T-cell (primary cell): ENCODE results near the gene SLC16A6. TPM values are rescaled to one million over a fixed set of nuclear protein-coding genes. Genes with fewer than 3 reads are reported as not detected.

Experiments
- ATAC-seq, 4 experiments: fragments of 200-7000 bp in 3 of 4; fragments of 150-1000 bp in 1 of 4; cut with Tn5 transposase; replicated peaks in 1 of 4; 1 replicate in 3 of 4; 2 replicates in 1 of 4; pipeline ENCODE4 v1.10.0; 2021; ENCODE audit warnings: moderate library complexity in 3 of 4, mild to moderate bottlenecking in 2 of 4, moderate number of reproducible peaks in 1 of 4
- CTCF ChIA-PET, 2 donors: fragments of 300-600 bp; sonication (Branson Sonifier 250); formaldehyde crosslinking; loops; one replicate each; lab custom pipeline; 2022; ENCODE audit warnings: antibody characterized with exemption in 2 of 2; lab: Charles Lee
- POLR2A ChIA-PET, 2 donors: fragments of 300-600 bp; sonication (Branson Sonifier 250); formaldehyde crosslinking; loops; one replicate each; lab custom pipeline; 2022; ENCODE audit warnings: antibody characterized with exemption in 2 of 2; lab: Charles Lee
- DNase-seq, 35 experiments: peaks; one replicate each; pipeline versions ENCODE4 v3.0.0 to v3.0.0-alpha.2; 2013 to 2023
- H3K27ac ChIP-seq: one replicate; pipeline ENCODE4 v1.5.1; 2013; ENCODE audit warnings: low read length
- H3K27me3 ChIP-seq, 2 experiments: replicated peaks in 1 of 2; 1 replicate in 1 of 2; 2 replicates in 1 of 2; pipeline versions ENCODE4 v1.6.1 to v1.7.0; 2013; ENCODE audit warnings: low read length in 1 of 2, mixed read lengths in 1 of 2; ENCODE audit not compliant: control insufficient read depth in 2 of 2, insufficient read depth in 2 of 2; ENCODE audit errors: extremely low read depth in 1 of 2
- H3K36me3 ChIP-seq, 2 donors: 1 replicate in 1 of 2; 2 replicates in 1 of 2; pipeline versions ENCODE4 v1.6.1 to v1.7.0; 2013; ENCODE audit warnings: low read length in 1 of 2; ENCODE audit not compliant: control insufficient read depth in 2 of 2, insufficient read depth in 1 of 2; ENCODE audit errors: extremely low read depth in 1 of 2
- H3K4me1 ChIP-seq, 2 experiments: 1 replicate in 1 of 2; 2 replicates in 1 of 2; pipeline versions ENCODE4 v1.6.1 to v1.7.0; 2013; ENCODE audit warnings: low read length in 2 of 2, mixed read lengths in 1 of 2; ENCODE audit not compliant: insufficient read depth in 2 of 2, control insufficient read depth in 1 of 2; ENCODE audit errors: extremely low read depth in 1 of 2
- H3K4me3 ChIP-seq, 2 donors: 1 replicate in 1 of 2; 2 replicates in 1 of 2; pipeline versions ENCODE4 v1.5.1 to v1.7.0; 2013; ENCODE audit warnings: mild to moderate bottlenecking in 2 of 2, low read length in 1 of 2, moderate library complexity in 1 of 2; ENCODE audit not compliant: control insufficient read depth in 1 of 2; ENCODE audit errors: extremely low read depth in 1 of 2
- H3K9me3 ChIP-seq: 2 replicates; pipeline ENCODE4 v1.7.0; 2013
- H3K27ac Mint-ChIP-seq, 2 donors: one replicate each; pipeline ENCODE4 v1.8.0; 2020 to 2021; ENCODE audit warnings: mild to moderate bottlenecking in 2 of 2, mixed read lengths in 2 of 2
- H3K27me3 Mint-ChIP-seq, 2 donors: one replicate each; pipeline ENCODE4 v1.8.0; 2021 to 2022; ENCODE audit warnings: mixed read lengths in 2 of 2
- H3K36me3 Mint-ChIP-seq: one replicate; pipeline ENCODE4 v1.8.0; 2021; ENCODE audit warnings: mixed read lengths
- H3K4me1 Mint-ChIP-seq, 3 donors: one replicate each; pipeline ENCODE4 v1.8.0; 2020 to 2022; ENCODE audit warnings: mixed read lengths in 3 of 3, mild to moderate bottlenecking in 1 of 3
- H3K4me3 Mint-ChIP-seq, 3 donors: one replicate each; pipeline ENCODE4 v1.8.0; 2020 to 2022; ENCODE audit warnings: mild to moderate bottlenecking in 3 of 3, mixed read lengths in 3 of 3, moderate library complexity in 3 of 3
- H3K9me3 Mint-ChIP-seq, 3 donors: one replicate each; pipeline ENCODE4 v1.8.0; 2020 to 2022; ENCODE audit warnings: mixed read lengths in 3 of 3
- WGBS: methylation state at CpG from one replicate; pipeline ENCODE4 v1.1.5; 2013; ENCODE audit warnings: missing lambda C conversion rate; ENCODE audit not compliant: insufficient coverage; 5-methylcytosine and 5-hydroxymethylcytosine counted together
- total RNA-seq, 35 experiments: library from RNA in 6 of 35; stranded (reverse) in 6 of 35; fragments of 120-200 nt in 1 of 35; gene quantifications; one replicate each; pipeline versions ENCODE4 v1.2.1 to v1.2.4 and lab custom pipeline; 2013 to 2026

The SLC16A6 gene
- total RNA-seq, 5 donors from 2014 or later (not counting 1 experiment from before 2014, with no cell fraction given) = 4.4 to 10.5 (median 7.0) TPM

- Histone ChIP-seq H3K36me3 (peaks cover 0 to 3% of the 10 kb centered on the region in 2 donors), H3K4me1 (peaks cover 0 to 14% of the 10 kb centered on the region in 2 experiments), H3K27me3 (peaks cover 0 to 4% of the 10 kb centered on the region in 2 experiments), H3K9me3 (peaks cover 2% of the 10 kb centered on the region), H3K27ac (no peak overlapping the region), H3K4me3 (no peak overlapping the region)
- peaks cover 0 to 13% (median 0%) of the 10 kb centered on the region in 3 donors for H3K9me3 Mint-ChIP-seq
- no peak overlapping the region for H3K27ac Mint-ChIP-seq
- ATAC-seq = no peak
- no peaks in the 10 kb centered on the region for H3K27me3 Mint-ChIP-seq
- 97% methylated on average over 5 of the region's 8 CpGs for WGBS
- no peak overlapping the region for H3K4me3 Mint-ChIP-seq
- POLR2A ChIA-PET = interaction anchor here in 1 of 2 donors (0.5 kb wide), 1 partner anchor 13 kb away, joined by 3 read pairs; no protein-coding TSS in a partner anchor
- DNase-seq = no peak
- CTCF ChIA-PET = no interaction called here
- peaks cover 23 to 33% (median 26%) of the 10 kb centered on the region in 3 donors for H3K4me1 Mint-ChIP-seq
- H3K36me3 Mint-ChIP-seq = peaks cover 12% of the 10 kb centered on the region
Measured at GRCh38 chr17:68327823-68328557, 37.1 kb upstream of the SLC16A6 start.

- Histone ChIP-seq H3K4me1 (peaks cover 0 to 14% of the 10 kb centered on the region in 2 experiments), H3K27me3 (peaks cover 0 to 4% of the 10 kb centered on the region in 2 experiments), H3K4me3 (no peak overlapping the region), H3K9me3 (no peaks in the 10 kb centered on the region), H3K27ac (no peak overlapping the region), H3K36me3 (peaks cover 0 to 3% of the 10 kb centered on the region in 2 donors)
- POLR2A ChIA-PET = interaction anchor here (0.5 to 0.6 kb wide), 2 partner anchors 72 to 217 kb away, joined by 4 to 13 read pairs; no protein-coding TSS in a partner anchor
- CTCF ChIA-PET = no interaction called here
- no peak overlapping the region for H3K4me3 Mint-ChIP-seq
- peaks cover 23 to 35% (median 26%) of the 10 kb centered on the region in 3 donors for H3K4me1 Mint-ChIP-seq
- no peak overlapping the region for H3K27ac Mint-ChIP-seq
- ATAC-seq (no peak), DNase-seq (no peak)
- 51% methylated on average over 5 of the region's 5 CpGs for WGBS
- peaks cover 12% of the 10 kb centered on the region for H3K36me3 Mint-ChIP-seq
- peaks cover 0 to 5% (median 0%) of the 10 kb centered on the region in 3 donors for H3K9me3 Mint-ChIP-seq
- no peaks in the 10 kb centered on the region for H3K27me3 Mint-ChIP-seq
Measured at GRCh38 chr17:68326681-68327080, 35.8 kb upstream of the SLC16A6 start.

- Histone ChIP-seq H3K4me1 (peaks cover 0 to 14% of the 10 kb centered on the region in 2 experiments), H3K27ac (no peak overlapping the region), H3K9me3 (no peaks in the 10 kb centered on the region), H3K27me3 (peaks cover 0 to 4% of the 10 kb centered on the region in 2 experiments), H3K36me3 (no peaks in the 10 kb centered on the region), H3K4me3 (no peak overlapping the region)
- no peaks in the 10 kb centered on the region for H3K27me3 Mint-ChIP-seq
- ChIA-PET CTCF (no interaction called here), POLR2A (no interaction called here)
- peaks cover 0 to 4% (median 0%) of the 10 kb centered on the region in 3 donors for H3K9me3 Mint-ChIP-seq
- 89% methylated on average over 5 of the region's 5 CpGs for WGBS
- H3K4me1 Mint-ChIP-seq = peaks cover 23 to 35% (median 27%) of the 10 kb centered on the region in 3 donors
- H3K36me3 Mint-ChIP-seq = peaks cover 11% of the 10 kb centered on the region
- H3K27ac Mint-ChIP-seq = no peak overlapping the region
- no peak overlapping the region for H3K4me3 Mint-ChIP-seq
- no peak for ATAC-seq
- no peak for DNase-seq
Measured at GRCh38 chr17:68325961-68326360, 35.0 kb upstream of the SLC16A6 start.

- no CpG with 5 or more reads among the region's 8 CpGs for WGBS
- ChIA-PET CTCF (interaction anchor here (0.6 to 1.3 kb wide), 3 partner anchors 63 to 289 kb away, joined by 3 to 10 read pairs (median 5); partner anchors contain the start of gene KPNA2 (in 1 of the 2)), POLR2A (no interaction called here)
- Histone ChIP-seq H3K27ac (no peak overlapping the region), H3K27me3 (peaks cover 0 to 4% of the 10 kb centered on the region in 2 experiments), H3K9me3 (no peaks in the 10 kb centered on the region), H3K4me3 (no peak overlapping the region), H3K36me3 (no peaks in the 10 kb centered on the region), H3K4me1 (peaks cover 0 to 14% of the 10 kb centered on the region in 2 experiments)
- H3K27me3 Mint-ChIP-seq = no peaks in the 10 kb centered on the region
- H3K27ac Mint-ChIP-seq = no peak overlapping the region
- ATAC-seq (no peak), DNase-seq (no peak)
- no peak overlapping the region for H3K4me3 Mint-ChIP-seq
- no peaks in the 10 kb centered on the region for H3K9me3 Mint-ChIP-seq
- H3K4me1 Mint-ChIP-seq = peaks cover 27 to 38% (median 38%) of the 10 kb centered on the region in 3 donors
- peaks cover 6% of the 10 kb centered on the region for H3K36me3 Mint-ChIP-seq
Measured at GRCh38 chr17:68324654-68325336, 33.9 kb upstream of the SLC16A6 start.

GRCh38 chr17:68324114-68324513 lies 33.2 kb upstream of the SLC16A6 start:
- H3K4me3 Mint-ChIP-seq = no peak overlapping the region
- 45% methylated on average over 3 of the region's 10 CpGs for WGBS
- H3K9me3 ChIP-seq = no peaks in the 10 kb centered on the region
- H3K4me1 Mint-ChIP-seq = peaks cover 27 to 41% (median 41%) of the 10 kb centered on the region in 3 donors
- no peaks in the 10 kb centered on the region for H3K27me3 Mint-ChIP-seq
- ChIA-PET CTCF (interaction anchor here (0.6 to 1.3 kb wide), 3 partner anchors 62 to 289 kb away, joined by 3 to 10 read pairs (median 5); partner anchors contain the start of gene KPNA2 (in 1 of the 2)), POLR2A (no interaction called here)
- peaks cover 0 to 2% of the 10 kb centered on the region in 2 experiments for H3K27me3 ChIP-seq
- ATAC-seq = no peak
- H3K4me3 ChIP-seq = no peak overlapping the region
- no peak overlapping the region for H3K27ac Mint-ChIP-seq
- H3K36me3 Mint-ChIP-seq = peaks cover 6% of the 10 kb centered on the region
- H3K27ac ChIP-seq = no peak overlapping the region
- peaks cover 0 to 14% of the 10 kb centered on the region in 2 experiments for H3K4me1 ChIP-seq
- H3K9me3 Mint-ChIP-seq = no peaks in the 10 kb centered on the region
- H3K36me3 ChIP-seq = no peaks in the 10 kb centered on the region
- no peak for DNase-seq

GRCh38 chr17:68322630-68323029 lies 31.7 kb upstream of the SLC16A6 start:
- Histone ChIP-seq H3K4me1 (peaks cover 0 to 22% of the 10 kb centered on the region in 2 experiments), H3K9me3 (no peaks in the 10 kb centered on the region), H3K27ac (no peak overlapping the region), H3K4me3 (no peak overlapping the region), H3K27me3 (no peaks in the 10 kb centered on the region), H3K36me3 (no peaks in the 10 kb centered on the region)
- no CpG with 5 or more reads among the region's 3 CpGs for WGBS
- no peak for ATAC-seq
- no peak overlapping the region for H3K27ac Mint-ChIP-seq
- peaks cover 30 to 51% (median 47%) of the 10 kb centered on the region in 3 donors for H3K4me1 Mint-ChIP-seq
- no peak for DNase-seq
- POLR2A ChIA-PET = interaction anchor here in 1 of 2 donors (0.6 kb wide), 1 partner anchor 767 kb away, joined by 4 read pairs; no protein-coding TSS in a partner anchor
- peaks cover 6% of the 10 kb centered on the region for H3K36me3 Mint-ChIP-seq
- H3K4me3 Mint-ChIP-seq = no peak overlapping the region
- CTCF ChIA-PET = no interaction called here
- H3K27me3 Mint-ChIP-seq = no peaks in the 10 kb centered on the region
- H3K9me3 Mint-ChIP-seq = no peaks in the 10 kb centered on the region
